HG02981 (cell line): ENCODE measurements around the gene TBC1D25.
A peak's percentile ranks its signal among the peaks of the same experiment; 100 is the strongest.

ENCODE experiments used
- ATAC-seq: cut with Tn5 transposase; IDR thresholded peaks from one replicate; pipeline ENCODE4 v1.9.1; 2021; ENCODE audit warnings: mild to moderate bottlenecking, moderate library complexity; ENCODE audit not compliant: unreplicated experiment

The TBC1D25 gene

GRCh38 chrX:48539345-48540027 is at the start of gene TBC1D25:
Gene TBC1D25 (plus strand): TSS chrX:48539714. CDS start chrX:48539798, 84 bp downstream.
- ATAC-seq, result peak; percentile 81

GRCh38 chrX:48489892-48490291 is 49.6 kb upstream of the TBC1D25 start:
- ATAC-seq, result no peak

- no peak for ATAC-seq
Observed at GRCh38 chrX:48490661-48491060, 48.9 kb upstream of the TBC1D25 start.

GRCh38 chrX:48491809-48492208 is 47.7 kb upstream of the TBC1D25 start:
- ATAC-seq, result no peak

- ATAC-seq, result no peak
Observed at GRCh38 chrX:48492293-48492910, 47.1 kb upstream of the TBC1D25 start.

- ATAC-seq, result no peak
Observed at GRCh38 chrX:48493890-48494364, 45.6 kb upstream of the TBC1D25 start.

GRCh38 chrX:48496660-48497059 is 42.9 kb upstream of the TBC1D25 start:
- ATAC-seq, result no peak

- ATAC-seq, result no peak
Observed at GRCh38 chrX:48497871-48498270, 41.6 kb upstream of the TBC1D25 start.

GRCh38 chrX:48498374-48498809 is 41.1 kb upstream of the TBC1D25 start:
- ATAC-seq, result no peak

- no peak for ATAC-seq
Observed at GRCh38 chrX:48504261-48504660, 35.3 kb upstream of the TBC1D25 start.

- no peak for ATAC-seq
Observed at GRCh38 chrX:48505481-48505880, 34.0 kb upstream of the TBC1D25 start.

GRCh38 chrX:48507246-48507645 is 32.3 kb upstream of the TBC1D25 start:
- ATAC-seq, result no peak

GRCh38 chrX:48508400-48509244 is 30.9 kb upstream of the TBC1D25 start, which contains the start of gene PORCN:
Gene PORCN (plus strand): TSS chrX:48508992. CDS start chrX:48509821, 829 bp downstream.
- ATAC-seq, result peak; percentile 77

- peak; percentile 16 for ATAC-seq
Observed at GRCh38 chrX:48509245-48509590, 30.3 kb upstream of the TBC1D25 start.

- no peak for ATAC-seq
Observed at GRCh38 chrX:48509619-48510018, 29.9 kb upstream of the TBC1D25 start.

- ATAC-seq, result no peak
Observed at GRCh38 chrX:48511560-48511959, 28.0 kb upstream of the TBC1D25 start.

GRCh38 chrX:48512371-48512935 is 27.1 kb upstream of the TBC1D25 start:
- ATAC-seq, result no peak

GRCh38 chrX:48513670-48514069 is 25.8 kb upstream of the TBC1D25 start:
- ATAC-seq, result no peak

- no peak for ATAC-seq
Observed at GRCh38 chrX:48514126-48514806, 25.2 kb upstream of the TBC1D25 start.

GRCh38 chrX:48514868-48515460 is 24.6 kb upstream of the TBC1D25 start:
- ATAC-seq, result no peak
